GM19025 (cell line): Measurements from ENCODE around the gene ANKRD23.
"Not testable (repeated sequence)": the region's sequence is repeated elsewhere in the genome, so short reads cannot be mapped to it uniquely, and the experiment has no call there.

ENCODE experiments used
- ATAC-seq: cut with Tn5 transposase; IDR thresholded peaks from one replicate; pipeline ENCODE4 v1.9.1; 2021; ENCODE audit warnings: mild to moderate bottlenecking, low read depth, moderate library complexity; ENCODE audit not compliant: unreplicated experiment

Gene ANKRD23

GRCh38 chr2:96843538-96844268, at the start of gene ANKRD23:
TSS of gene ANKRD23 (minus strand) at chr2:96844021. CDS start at chr2:96843992, 29 bp downstream.
- ATAC-seq: no peak

- ATAC-seq: no peak
Measured at GRCh38 chr2:96891591-96892333, 47.9 kb upstream of the ANKRD23 start.

GRCh38 chr2:96890726-96891385, 47.0 kb upstream of the ANKRD23 start:
- no peak for ATAC-seq

GRCh38 chr2:96890252-96890651, 46.4 kb upstream of the ANKRD23 start:
- ATAC-seq: no peak

- not testable (repeated sequence) for ATAC-seq
Measured at GRCh38 chr2:96889502-96889901, 45.7 kb upstream of the ANKRD23 start.

- no peak for ATAC-seq
Measured at GRCh38 chr2:96888072-96889011, 44.5 kb upstream of the ANKRD23 start.

GRCh38 chr2:96887493-96888012, 43.7 kb upstream of the ANKRD23 start:
- no peak for ATAC-seq

- ATAC-seq: no peak
Measured at GRCh38 chr2:96885432-96886347, 41.9 kb upstream of the ANKRD23 start.

GRCh38 chr2:96884299-96885094, 40.7 kb upstream of the ANKRD23 start:
- ATAC-seq: no peak

GRCh38 chr2:96883306-96883705, 39.5 kb upstream of the ANKRD23 start:
- ATAC-seq: no peak

- no peak for ATAC-seq
Measured at GRCh38 chr2:96882906-96883305, 39.1 kb upstream of the ANKRD23 start.

- no peak for ATAC-seq
Measured at GRCh38 chr2:96882230-96882629, 38.4 kb upstream of the ANKRD23 start.

GRCh38 chr2:96881349-96882195, 37.8 kb upstream of the ANKRD23 start:
- no peak for ATAC-seq

- ATAC-seq: no peak
Measured at GRCh38 chr2:96880891-96881273, 37.1 kb upstream of the ANKRD23 start.

GRCh38 chr2:96879545-96880040, 35.8 kb upstream of the ANKRD23 start:
- no peak for ATAC-seq

GRCh38 chr2:96878796-96879544, 35.1 kb upstream of the ANKRD23 start:
- ATAC-seq: no peak
